ENCODE measurements around the gene RAMP1. TPM values are rescaled to one million over a fixed set of nuclear protein-coding genes. Genes with fewer than 3 reads are reported as not detected.

Gene RAMP1
- total RNA-seq (1 to 10 TPM in 2 of 5 donors, under 1 TPM in 2, not detected in 1; 0.61 to 1.1 (median 0.95) TPM), total RNA-seq (0.05 to 2.2 (median 0.42) reads per million in 29 experiments)
- total RNA-seq (2013): 0.68 TPM

DNA sequence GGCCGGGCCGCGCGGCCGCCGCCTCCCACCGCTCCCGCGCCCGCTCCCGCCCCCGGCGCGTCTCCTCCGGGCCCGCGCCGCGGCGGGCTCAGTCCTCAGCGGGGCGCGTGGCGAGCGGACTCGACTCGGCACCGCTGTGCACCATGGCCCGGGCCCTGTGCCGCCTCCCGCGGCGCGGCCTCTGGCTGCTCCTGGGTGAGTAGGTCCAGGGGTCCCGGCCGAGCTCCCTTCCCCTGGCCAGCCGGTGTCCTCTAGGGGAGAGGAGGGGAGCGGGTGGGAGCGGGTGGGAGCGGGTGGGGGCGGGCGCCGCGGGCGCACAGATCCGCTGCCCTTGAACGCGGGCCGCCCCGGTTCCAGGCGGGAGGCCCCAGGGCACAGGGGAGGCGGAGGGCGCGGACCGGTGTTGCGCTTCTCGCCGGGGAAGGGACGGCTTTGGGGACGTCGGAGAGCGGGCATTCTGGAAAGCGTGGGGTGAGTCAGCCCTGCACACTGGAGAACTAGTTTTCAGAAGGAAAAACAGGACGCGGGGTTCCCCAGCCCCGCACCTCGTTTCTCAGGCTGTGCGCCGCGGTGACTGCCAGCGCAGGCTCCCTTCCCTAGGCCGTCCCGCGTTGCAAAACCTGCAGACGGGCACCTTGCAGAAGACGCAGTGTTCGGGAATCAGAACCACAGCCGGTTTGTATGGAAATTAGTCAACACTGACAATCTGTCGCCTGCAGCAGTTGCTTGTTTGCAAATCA is at the start of gene RAMP1:
RAMP1 (plus strand) TSS at position 91 of the 740 bp plus-strand sequence; CDS start at position 144, 53 bp downstream.
- no peak within 1 kb of the TSS for H3K27ac Mint-ChIP-seq
- H3K4me1 Mint-ChIP-seq: peaks cover 8 to 16% (median 10%) of the 10 kb centered on the region in 3 donors
- no peaks in the 10 kb centered on the region for H3K9me3 ChIP-seq
- peaks cover 2 to 64% of the 10 kb centered on the region in 2 experiments for H3K27me3 ChIP-seq (replicated peaks in 1 of 2; ENCODE audit: control insufficient read depth in 2 of 2, extremely low read depth in 1 of 2, insufficient read depth in 2 of 2, low read length in 1 of 2)
- peak within 1 kb of the TSS; percentile 49 to 71 (median 51) for H3K4me3 Mint-ChIP-seq
- ChIA-PET POLR2A (no interaction called here), CTCF (no interaction called here)
- no peaks in the 10 kb centered on the region for H3K36me3 Mint-ChIP-seq
- H3K4me3 ChIP-seq (ENCODE audit: control insufficient read depth in 1 of 2, extremely low read depth in 1 of 2, low read length in 1 of 2): no peak within 1 kb of the TSS
- peaks cover 0 to 18% of the 10 kb centered on the region in 2 experiments for H3K4me1 ChIP-seq (ENCODE audit: control insufficient read depth in 1 of 2, extremely low read depth in 1 of 2, insufficient read depth in 2 of 2, low read length in 2 of 2)
- peak in 3 of 4 experiments; percentile 42 to 66 (median 42) for ATAC-seq (replicated peaks in 1 of 4)
- DNase-seq: no peak
- no peaks in the 10 kb centered on the region for H3K9me3 Mint-ChIP-seq
- H3K27ac ChIP-seq (ENCODE audit: low read length): no peak within 1 kb of the TSS
- 2% methylated on average over 74 of the region's 79 CpGs for WGBS (ENCODE audit: insufficient coverage)
- H3K36me3 ChIP-seq (ENCODE audit: control insufficient read depth in 2 of 2, extremely low read depth in 1 of 2, insufficient read depth in 1 of 2, low read length in 1 of 2): no peaks in the 10 kb centered on the region
- peaks cover 32 to 38% of the 10 kb centered on the region in 2 donors for H3K27me3 Mint-ChIP-seq

DNA sequence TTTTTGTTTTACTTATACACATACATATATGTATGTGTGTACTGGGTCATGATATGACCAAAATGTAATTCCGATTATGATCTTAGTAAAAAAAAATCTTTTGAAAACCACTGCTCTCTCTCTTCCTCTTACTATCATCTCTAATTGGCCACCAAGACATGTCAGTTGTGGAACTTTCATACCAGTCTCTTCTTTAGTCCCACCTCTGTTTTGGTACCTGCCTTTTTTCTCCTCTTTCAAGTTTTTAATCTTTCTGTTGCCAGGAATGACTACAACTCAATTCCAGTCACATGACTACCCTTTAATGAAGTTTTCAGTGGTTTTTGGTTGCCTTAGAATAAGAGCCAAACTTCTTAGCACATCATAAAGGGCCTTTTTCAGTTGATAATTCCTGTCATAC is 43.8 kb upstream of the RAMP1 start:
- CTCF ChIA-PET: no interaction called here
- POLR2A ChIA-PET: no interaction called here
- no peak overlapping the region for H3K4me3 ChIP-seq (ENCODE audit: control insufficient read depth in 1 of 2, extremely low read depth in 1 of 2, low read length in 1 of 2)
- H3K4me3 Mint-ChIP-seq: no peak overlapping the region
- H3K36me3 Mint-ChIP-seq: no peaks in the 10 kb centered on the region
- no peak overlapping the region for H3K27ac Mint-ChIP-seq
- no peaks in the 10 kb centered on the region for H3K36me3 ChIP-seq (ENCODE audit: control insufficient read depth in 2 of 2, extremely low read depth in 1 of 2, insufficient read depth in 1 of 2, low read length in 1 of 2)
- H3K27me3 ChIP-seq (replicated peaks in 1 of 2; ENCODE audit: control insufficient read depth in 2 of 2, extremely low read depth in 1 of 2, insufficient read depth in 2 of 2, low read length in 1 of 2): no peaks in the 10 kb centered on the region
- peaks cover 3 to 8% (median 7%) of the 10 kb centered on the region in 3 donors for H3K4me1 Mint-ChIP-seq
- no peak overlapping the region for H3K27ac ChIP-seq (ENCODE audit: low read length)
- H3K4me1 ChIP-seq (ENCODE audit: control insufficient read depth in 1 of 2, extremely low read depth in 1 of 2, insufficient read depth in 2 of 2, low read length in 2 of 2): no peaks in the 10 kb centered on the region
- H3K27me3 Mint-ChIP-seq: no peaks in the 10 kb centered on the region
- 60% methylated on average over 1 of the region's 1 CpG for WGBS (ENCODE audit: insufficient coverage)
- no peaks in the 10 kb centered on the region for H3K9me3 Mint-ChIP-seq
- DNase-seq (no peak), ATAC-seq (replicated peaks in 1 of 4) (no peak)
- H3K9me3 ChIP-seq: no peaks in the 10 kb centered on the region

DNA sequence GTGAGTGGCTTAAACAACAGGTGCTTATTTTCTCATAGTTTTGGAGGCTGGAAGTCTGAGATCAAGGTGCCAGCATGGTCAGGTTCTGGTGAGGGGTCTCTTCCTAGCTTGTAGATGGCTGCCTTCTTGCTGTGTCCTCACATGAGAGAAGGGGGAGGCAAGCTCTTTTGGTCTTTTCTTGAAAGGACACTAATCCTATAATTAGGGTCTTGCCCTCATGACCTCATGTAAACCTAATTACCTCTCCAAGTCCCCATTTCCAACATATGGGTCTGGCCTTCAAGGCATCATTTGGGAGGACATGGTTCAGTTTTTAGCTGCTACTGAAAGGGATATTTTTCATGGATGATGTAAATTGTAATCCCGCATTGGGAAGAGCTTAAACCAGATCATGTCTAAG is 42.9 kb upstream of the RAMP1 start:
- Mint-ChIP-seq H3K4me3 (no peak overlapping the region), H3K27ac (no peak overlapping the region), H3K27me3 (no peaks in the 10 kb centered on the region), H3K36me3 (no peaks in the 10 kb centered on the region), H3K4me1 (peaks cover 3 to 8% (median 7%) of the 10 kb centered on the region in 3 donors), H3K9me3 (no peaks in the 10 kb centered on the region)
- H3K4me3 ChIP-seq (ENCODE audit: control insufficient read depth in 1 of 2, extremely low read depth in 1 of 2, low read length in 1 of 2): no peak overlapping the region
- 100% methylated on average over 1 of the region's 1 CpG for WGBS (ENCODE audit: insufficient coverage)
- ChIA-PET POLR2A (no interaction called here), CTCF (interaction anchor here in 1 of 2 donors (0.6 kb wide), 1 partner anchor 42 kb away, joined by 3 read pairs; no protein-coding TSS in a partner anchor)
- no peaks in the 10 kb centered on the region for H3K4me1 ChIP-seq (ENCODE audit: control insufficient read depth in 1 of 2, extremely low read depth in 1 of 2, insufficient read depth in 2 of 2, low read length in 2 of 2)
- ATAC-seq (replicated peaks in 1 of 4) (no peak), DNase-seq (no peak)
- no peaks in the 10 kb centered on the region for H3K9me3 ChIP-seq
- no peak overlapping the region for H3K27ac ChIP-seq (ENCODE audit: low read length)
- no peaks in the 10 kb centered on the region for H3K36me3 ChIP-seq (ENCODE audit: control insufficient read depth in 2 of 2, extremely low read depth in 1 of 2, insufficient read depth in 1 of 2, low read length in 1 of 2)
- H3K27me3 ChIP-seq (replicated peaks in 1 of 2; ENCODE audit: control insufficient read depth in 2 of 2, extremely low read depth in 1 of 2, insufficient read depth in 2 of 2, low read length in 1 of 2): no peaks in the 10 kb centered on the region

DNA sequence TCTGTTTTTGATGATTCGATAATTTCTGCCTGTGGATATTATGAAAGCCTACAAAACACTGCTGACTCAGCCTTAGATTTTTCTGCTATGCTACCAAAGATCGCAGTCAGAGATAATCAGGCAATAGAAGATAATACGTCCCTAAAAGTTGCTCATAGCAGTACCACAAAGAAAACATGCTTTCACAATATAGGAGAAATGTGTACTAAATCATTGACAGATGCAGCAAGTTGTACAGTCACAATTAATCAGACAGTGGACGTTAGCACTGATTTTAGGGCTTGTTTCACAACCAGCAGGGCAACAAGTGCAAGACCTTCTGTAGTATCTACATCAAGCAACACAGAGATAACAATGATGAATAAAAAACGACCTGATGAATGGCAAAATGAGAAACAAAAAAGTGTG is 41.4 kb upstream of the RAMP1 start:
- Histone ChIP-seq H3K36me3 (ENCODE audit: control insufficient read depth in 2 of 2, extremely low read depth in 1 of 2, insufficient read depth in 1 of 2, low read length in 1 of 2) (no peaks in the 10 kb centered on the region), H3K4me3 (ENCODE audit: control insufficient read depth in 1 of 2, extremely low read depth in 1 of 2, low read length in 1 of 2) (no peak overlapping the region), H3K4me1 (ENCODE audit: control insufficient read depth in 1 of 2, extremely low read depth in 1 of 2, insufficient read depth in 2 of 2, low read length in 2 of 2) (no peaks in the 10 kb centered on the region), H3K27me3 (replicated peaks in 1 of 2; ENCODE audit: control insufficient read depth in 2 of 2, extremely low read depth in 1 of 2, insufficient read depth in 2 of 2, low read length in 1 of 2) (no peaks in the 10 kb centered on the region), H3K27ac (ENCODE audit: low read length) (no peak overlapping the region), H3K9me3 (no peaks in the 10 kb centered on the region)
- CTCF ChIA-PET: no interaction called here
- Mint-ChIP-seq H3K9me3 (no peaks in the 10 kb centered on the region), H3K27ac (no peak overlapping the region), H3K27me3 (no peaks in the 10 kb centered on the region), H3K4me1 (peaks cover 3 to 8% (median 7%) of the 10 kb centered on the region in 3 donors), H3K36me3 (no peaks in the 10 kb centered on the region), H3K4me3 (no peak overlapping the region)
- 47% methylated on average over 2 of the region's 5 CpGs for WGBS (ENCODE audit: insufficient coverage)
- ATAC-seq (replicated peaks in 1 of 4) (no peak), DNase-seq (no peak)
- POLR2A ChIA-PET: no interaction called here

DNA sequence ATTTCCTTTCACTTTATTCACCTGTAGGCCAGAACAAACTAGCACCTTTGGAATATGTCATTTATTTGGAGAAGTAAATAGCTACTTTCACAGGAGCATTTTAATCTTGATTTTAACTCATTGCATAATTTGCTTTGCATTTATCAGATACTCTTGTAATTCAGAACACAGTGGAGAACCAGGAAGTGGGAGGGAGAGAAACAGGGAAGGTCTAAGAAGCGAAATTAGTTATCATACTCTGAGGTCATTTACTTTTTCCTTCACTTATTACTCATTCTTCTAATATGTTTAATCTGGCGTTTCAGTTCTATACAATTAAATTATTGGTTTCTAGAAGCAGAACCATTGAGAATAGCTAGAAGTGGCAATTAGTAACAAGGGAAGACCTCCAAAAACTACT is 40.2 kb upstream of the RAMP1 start:
- no peaks in the 10 kb centered on the region for H3K4me1 ChIP-seq (ENCODE audit: control insufficient read depth in 1 of 2, extremely low read depth in 1 of 2, insufficient read depth in 2 of 2, low read length in 2 of 2)
- no peak overlapping the region for H3K4me3 Mint-ChIP-seq
- H3K4me1 Mint-ChIP-seq: peaks cover 3 to 8% (median 7%) of the 10 kb centered on the region in 3 donors
- ATAC-seq (replicated peaks in 1 of 4) (no peak), DNase-seq (no peak)
- H3K36me3 Mint-ChIP-seq: no peaks in the 10 kb centered on the region
- no peaks in the 10 kb centered on the region for H3K36me3 ChIP-seq (ENCODE audit: control insufficient read depth in 2 of 2, extremely low read depth in 1 of 2, insufficient read depth in 1 of 2, low read length in 1 of 2)
- no peaks in the 10 kb centered on the region for H3K27me3 ChIP-seq (replicated peaks in 1 of 2; ENCODE audit: control insufficient read depth in 2 of 2, extremely low read depth in 1 of 2, insufficient read depth in 2 of 2, low read length in 1 of 2)
- no peak overlapping the region for H3K4me3 ChIP-seq (ENCODE audit: control insufficient read depth in 1 of 2, extremely low read depth in 1 of 2, low read length in 1 of 2)
- no CpG with 5 or more reads among the region's 2 CpGs for WGBS (ENCODE audit: insufficient coverage)
- POLR2A ChIA-PET: no interaction called here
- no peaks in the 10 kb centered on the region for H3K9me3 ChIP-seq
- H3K27ac Mint-ChIP-seq: no peak overlapping the region
- H3K27me3 Mint-ChIP-seq: no peaks in the 10 kb centered on the region
- CTCF ChIA-PET: no interaction called here
- H3K9me3 Mint-ChIP-seq: no peaks in the 10 kb centered on the region
- no peak overlapping the region for H3K27ac ChIP-seq (ENCODE audit: low read length)

DNA sequence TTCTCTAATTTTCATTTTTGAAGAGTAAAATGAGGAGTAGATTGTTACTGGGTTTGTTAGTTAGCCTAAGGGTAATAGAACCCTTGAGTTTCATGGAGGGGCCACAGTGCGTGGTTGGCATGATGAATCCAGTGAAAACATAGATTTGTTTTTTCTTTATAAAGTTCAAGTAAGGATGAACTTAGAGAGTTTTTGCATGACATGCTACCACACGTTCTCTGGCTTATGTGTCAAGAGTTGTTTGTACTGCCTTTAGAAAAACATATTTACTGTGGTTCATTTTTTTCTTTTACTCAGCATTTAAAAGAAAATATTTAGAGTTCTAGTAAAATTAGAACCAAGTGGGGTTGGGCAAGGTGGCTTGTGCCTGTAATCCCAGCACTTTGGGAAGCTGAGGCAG is 39.0 kb upstream of the RAMP1 start:
- Mint-ChIP-seq H3K36me3 (no peaks in the 10 kb centered on the region), H3K27me3 (no peaks in the 10 kb centered on the region), H3K4me1 (peaks cover 3 to 8% (median 5%) of the 10 kb centered on the region in 3 donors), H3K9me3 (no peaks in the 10 kb centered on the region), H3K27ac (no peak overlapping the region), H3K4me3 (no peak overlapping the region)
- no peaks in the 10 kb centered on the region for H3K9me3 ChIP-seq
- no peak overlapping the region for H3K27ac ChIP-seq (ENCODE audit: low read length)
- ATAC-seq (replicated peaks in 1 of 4) (no peak), DNase-seq (no peak)
- H3K36me3 ChIP-seq (ENCODE audit: control insufficient read depth in 2 of 2, extremely low read depth in 1 of 2, insufficient read depth in 1 of 2, low read length in 1 of 2): no peaks in the 10 kb centered on the region
- H3K4me3 ChIP-seq (ENCODE audit: control insufficient read depth in 1 of 2, extremely low read depth in 1 of 2, low read length in 1 of 2): no peak overlapping the region
- CTCF ChIA-PET: no interaction called here
- no peaks in the 10 kb centered on the region for H3K27me3 ChIP-seq (replicated peaks in 1 of 2; ENCODE audit: control insufficient read depth in 2 of 2, extremely low read depth in 1 of 2, insufficient read depth in 2 of 2, low read length in 1 of 2)
- POLR2A ChIA-PET: no interaction called here
- WGBS (ENCODE audit: insufficient coverage): no CpG with 5 or more reads among the region's 2 CpGs
- no peaks in the 10 kb centered on the region for H3K4me1 ChIP-seq (ENCODE audit: control insufficient read depth in 1 of 2, extremely low read depth in 1 of 2, insufficient read depth in 2 of 2, low read length in 2 of 2)
